AG20443 (cell line): ENCODE results near the gene OR4D2.
"Not testable (repeated sequence)": the region's sequence is repeated elsewhere in the genome, so short reads cannot be mapped to it uniquely, and the experiment has no call there.

Source experiments
- DNase-seq: peaks from one replicate; pipeline ENCODE4 v3.0.0; 2012; ENCODE audit warnings: low spot score, mixed read lengths

Gene OR4D2

DNA sequence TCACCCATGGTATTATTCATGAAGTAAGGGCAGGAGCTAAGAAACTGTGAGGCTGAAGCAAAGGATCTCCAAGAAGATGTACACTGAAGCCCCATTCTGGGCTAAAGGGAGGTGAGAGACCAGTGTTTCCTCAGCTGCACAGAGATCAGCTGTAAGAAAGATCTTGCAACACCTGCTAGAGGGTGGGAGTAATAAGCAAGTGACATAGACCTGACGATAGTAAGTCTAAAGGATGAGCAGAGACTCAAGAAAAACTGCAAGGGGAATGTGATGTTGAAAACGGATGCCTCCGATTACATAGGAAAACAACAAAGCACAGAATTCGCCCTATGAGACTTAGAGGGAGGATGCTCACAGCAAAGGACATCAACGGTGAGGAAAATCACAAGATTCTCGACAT, at the start of gene OR4D2:
OR4D2 (plus strand) TSS at position 301 of the 400 bp plus-strand sequence. CDS start 2,674 bp downstream, outside the sequence.
- no peak for DNase-seq

DNA sequence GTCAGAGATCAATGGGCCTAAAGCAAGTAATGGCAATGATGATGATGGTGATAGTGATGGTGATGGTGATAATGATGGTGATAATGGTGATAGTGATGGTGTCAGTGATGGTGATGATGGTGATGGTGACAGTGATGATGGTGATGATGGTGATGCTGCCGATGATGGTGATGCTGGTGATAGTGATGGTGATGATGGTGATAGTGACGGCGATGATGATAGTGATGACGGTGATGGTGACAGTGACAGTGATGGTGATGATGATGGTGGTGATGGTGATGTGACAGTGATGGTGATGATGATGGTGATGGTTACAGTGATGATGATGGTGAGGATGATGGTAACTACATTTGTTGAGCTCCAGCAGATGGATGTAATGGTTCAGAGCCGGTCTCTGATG, 49.4 kb upstream of the OR4D2 start:
- DNase-seq: no peak

GRCh38 chr17:58119491-58119890, 47.3 kb upstream of the OR4D2 start:
- DNase-seq: no peak

DNA sequence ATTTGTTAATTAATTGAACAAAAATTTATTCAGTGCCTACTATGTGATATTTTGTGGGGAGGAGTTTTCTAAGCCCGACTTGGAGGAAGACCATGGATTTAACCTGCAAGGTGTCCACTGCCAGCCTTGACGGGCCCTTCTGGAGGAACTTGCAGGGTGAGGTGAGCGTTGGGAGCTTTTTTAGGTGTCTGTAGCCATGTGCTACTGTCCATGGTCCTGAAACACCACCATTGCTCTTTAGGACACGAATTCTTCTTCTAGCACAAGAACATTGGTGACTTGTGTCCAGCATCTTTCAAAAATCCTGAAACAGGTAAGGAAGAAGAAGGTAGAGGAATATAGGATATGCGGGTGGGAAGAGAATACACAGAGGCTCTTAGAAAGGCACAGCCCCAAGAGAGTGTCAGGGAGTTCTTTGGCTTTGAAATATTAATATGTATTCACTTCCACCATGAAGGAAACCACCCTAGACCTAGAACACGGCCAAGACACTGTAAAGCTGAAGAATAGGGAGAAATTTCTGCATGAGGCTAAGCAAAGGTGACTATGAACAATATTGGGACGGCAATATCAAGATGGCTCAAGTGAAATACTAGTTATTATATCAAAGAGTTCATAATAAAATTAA, 46.5 kb upstream of the OR4D2 start:
- peak; percentile 57 for DNase-seq

GRCh38 chr17:58121925-58122324, 44.9 kb upstream of the OR4D2 start:
- DNase-seq: no peak

- DNase-seq: no peak
Measured at GRCh38 chr17:58127846-58128245, 38.9 kb upstream of the OR4D2 start.

GRCh38 chr17:58132697-58133096, 34.1 kb upstream of the OR4D2 start:
- not testable (repeated sequence) for DNase-seq

- DNase-seq: no peak
Measured at GRCh38 chr17:58136669-58137279, 30.0 kb upstream of the OR4D2 start.

- no peak for DNase-seq
Measured at GRCh38 chr17:58141505-58141904, 25.3 kb upstream of the OR4D2 start.

DNA sequence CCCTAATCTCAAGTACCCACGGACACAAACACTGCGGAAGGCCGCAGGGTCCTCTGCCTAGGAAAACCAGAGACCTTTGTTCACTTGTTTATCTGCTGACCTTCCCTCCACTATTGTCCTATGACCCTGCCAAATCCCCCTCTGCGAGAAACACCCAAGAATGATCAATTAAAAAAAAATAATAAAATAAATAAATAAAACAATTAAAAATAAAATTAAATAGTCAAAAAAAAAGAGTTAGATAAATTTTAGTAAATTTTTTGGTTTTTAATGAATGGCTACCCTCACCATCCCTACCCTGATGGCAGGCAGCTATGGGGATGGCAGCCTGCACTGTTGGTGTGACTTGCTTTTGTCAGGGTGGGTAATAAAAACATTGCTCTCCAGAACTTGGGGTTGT, 23.4 kb upstream of the OR4D2 start:
- not testable (repeated sequence) for DNase-seq

- no peak for DNase-seq
Measured at GRCh38 chr17:58144801-58145200, 22.0 kb upstream of the OR4D2 start.

GRCh38 chr17:58147930-58148434, 18.8 kb upstream of the OR4D2 start, which contains the start of gene OR4D1:
Gene OR4D1, plus strand, starts transcription at chr17:58148384. Its CDS starts 6,770 bp downstream, at chr17:58155154.
- DNase-seq: no peak

- DNase-seq: no peak
Measured at GRCh38 chr17:58148609-58149008, 18.2 kb upstream of the OR4D2 start.

GRCh38 chr17:58150394-58150793, 16.4 kb upstream of the OR4D2 start:
- DNase-seq: no peak

DNA sequence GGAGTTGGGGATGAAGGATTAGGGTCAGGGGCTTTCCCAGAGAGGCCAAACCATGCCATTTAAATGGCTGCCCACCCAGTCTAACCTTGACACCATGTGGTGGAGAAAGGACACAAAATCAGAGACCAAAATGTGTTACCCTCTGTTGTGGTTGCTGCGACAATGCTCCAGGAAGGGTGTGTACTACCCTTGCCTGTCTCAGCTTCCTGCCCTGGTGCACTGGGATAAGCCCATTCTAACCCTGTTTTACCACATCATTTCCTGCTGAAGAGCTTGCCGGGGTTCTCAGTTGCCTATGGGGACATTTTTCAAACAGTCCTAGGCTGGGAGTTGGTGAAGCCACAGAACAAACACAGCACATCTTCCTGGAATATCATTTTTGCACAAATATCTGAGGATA, 13.7 kb upstream of the OR4D2 start:
- no peak for DNase-seq

- no peak for DNase-seq
Measured at GRCh38 chr17:58153671-58154070, 13.1 kb upstream of the OR4D2 start.

DNA sequence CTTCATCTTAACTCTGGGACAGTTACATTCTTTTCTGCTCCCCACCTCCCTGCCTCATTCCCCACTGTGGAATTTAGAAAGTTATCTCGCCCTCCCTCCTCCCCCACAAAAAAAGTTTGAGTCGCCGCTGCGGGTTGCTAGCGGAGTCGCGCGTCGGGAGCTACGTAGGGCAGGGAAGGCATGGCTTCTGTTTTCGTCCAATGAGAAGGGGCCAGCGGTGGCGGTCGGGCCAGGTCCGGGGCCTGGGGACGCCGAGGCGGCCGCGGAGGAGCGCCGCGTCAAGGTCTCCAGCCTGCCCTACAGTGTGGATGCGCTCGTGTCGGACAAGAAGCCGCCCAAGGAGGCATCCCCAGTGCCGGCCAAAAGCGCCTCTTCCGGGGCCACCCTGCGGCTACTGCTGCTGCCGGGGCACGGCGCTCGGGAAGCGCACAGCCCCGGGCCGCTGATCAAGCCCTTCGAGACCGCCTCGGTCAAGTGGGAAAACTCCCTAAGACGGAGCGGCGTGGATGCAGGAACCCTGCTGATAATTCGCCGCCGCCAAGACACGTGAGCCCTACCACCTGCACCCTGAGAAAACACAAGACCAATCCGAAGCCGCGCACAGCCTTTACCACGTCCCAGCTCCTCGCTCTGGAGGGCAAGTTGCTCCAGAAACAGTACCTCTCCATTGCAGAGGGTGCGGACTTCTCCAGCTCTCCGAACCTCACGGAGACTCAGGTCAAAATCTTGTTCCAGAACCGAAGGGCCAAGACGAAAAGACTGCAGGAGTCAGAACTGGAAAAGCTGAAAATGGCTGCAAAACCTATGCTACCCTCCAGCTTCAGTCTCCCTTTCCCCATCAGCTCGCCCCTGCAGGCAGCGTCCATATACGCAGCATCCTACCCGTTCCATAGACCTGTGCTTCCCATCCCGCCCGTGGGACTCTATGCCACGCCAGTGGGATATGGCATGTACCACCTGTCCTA, 9.7 kb upstream of the OR4D2 start:
- peak; percentile 24 for DNase-seq

DNA sequence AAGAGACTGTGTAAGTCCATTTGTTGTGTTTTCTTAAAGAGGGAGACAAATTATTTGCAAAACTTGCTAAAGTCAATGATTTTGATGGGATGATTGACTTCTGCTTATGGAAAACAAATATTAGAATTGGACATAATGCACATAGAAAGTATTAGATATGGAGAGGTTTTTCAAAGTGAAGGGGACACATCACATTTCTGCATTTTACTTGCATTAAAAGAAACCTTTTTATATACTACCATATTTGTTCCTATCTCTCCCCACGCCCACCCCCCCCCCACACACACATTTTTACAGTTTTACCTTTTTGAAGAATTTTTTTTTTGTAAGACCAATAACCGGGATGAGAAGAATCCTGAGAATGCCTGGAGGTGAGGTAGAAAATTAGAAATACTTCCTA, 8.6 kb upstream of the OR4D2 start:
- DNase-seq: no peak

GRCh38 chr17:58161566-58161965, 5.2 kb upstream of the OR4D2 start:
- no peak for DNase-seq

DNA sequence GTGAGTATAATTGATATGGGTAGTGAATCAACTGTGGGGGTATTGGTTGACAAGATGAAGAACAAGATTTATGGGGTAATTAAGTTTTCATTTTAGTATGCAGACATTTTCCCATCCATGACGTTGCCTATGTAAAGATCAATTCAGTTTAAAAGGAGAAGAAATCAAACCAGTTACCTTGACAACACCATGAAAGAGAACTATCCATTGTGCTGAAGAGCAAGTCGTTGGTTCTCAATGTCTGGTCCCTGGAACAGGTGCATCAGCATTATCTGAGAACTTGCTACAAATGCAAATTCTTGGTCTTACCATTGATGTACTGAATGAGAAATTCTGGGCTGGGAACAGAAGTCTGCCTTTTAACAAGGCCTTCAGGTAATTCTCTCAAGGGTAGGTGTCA, 801 bp upstream of the OR4D2 start:
- DNase-seq: no peak

GRCh38 chr17:58170622-58171021, 3.8 kb downstream of the OR4D2 start:
- DNase-seq: no peak

GRCh38 chr17:58172369-58173071, 5.7 kb downstream of the OR4D2 start:
- DNase-seq: no peak
